Spleen (tissue), 11 donors: Measurements from ENCODE around the gene RCOR3. TPM values are rescaled to one million over a fixed set of nuclear protein-coding genes. Genes with fewer than 3 reads are reported as not detected.

ENCODE experiments used
- DNase-seq: peaks from one replicate; pipeline ENCODE4 v3.0.0-alpha.2; 2020
- H3K27ac ChIP-seq, 8 donors: fragments of 200-600 bp; sonication (generic) in 7 of 8; 1 replicate in 4 of 8; 2 replicates in 4 of 8; pipeline versions ENCODE4 v1.5.0 to v1.8.0; 2016 to 2021; ENCODE audit warnings: inconsistent platforms in 4 of 8, mild to moderate bottlenecking in 4 of 8, moderate library complexity in 1 of 8
- H3K27me3 ChIP-seq, 7 donors: fragments of 200-600 bp; sonication (generic) in 6 of 7; replicated peaks in 1 of 7; 1 replicate in 4 of 7; 2 replicates in 3 of 7; pipeline versions ENCODE4 v1.5.0 to v1.8.0; 2016 to 2021; ENCODE audit warnings: inconsistent platforms in 3 of 7, mild to moderate bottlenecking in 1 of 7
- H3K36me3 ChIP-seq, 6 donors: fragments of 200-600 bp; sonication (generic) in 5 of 6; 1 replicate in 4 of 6; 2 replicates in 2 of 6; pipeline versions ENCODE4 v1.5.0 to v1.8.0; 2016 to 2021; ENCODE audit warnings: inconsistent platforms in 2 of 6
- H3K4me1 ChIP-seq, 6 donors: fragments of 200-600 bp; sonication (generic) in 5 of 6; 1 replicate in 3 of 6; 2 replicates in 3 of 6; pipeline versions ENCODE4 v1.5.0 to v1.8.0; 2016 to 2021; ENCODE audit warnings: inconsistent platforms in 3 of 6
- H3K4me3 ChIP-seq, 8 donors: fragments of 200-600 bp; sonication (generic) in 7 of 8; 1 replicate in 4 of 8; 2 replicates in 4 of 8; pipeline versions ENCODE4 v1.5.0 to v1.8.0; 2016 to 2021; ENCODE audit warnings: inconsistent platforms in 4 of 8, mild to moderate bottlenecking in 4 of 8, moderate library complexity in 2 of 8
- H3K9me3 ChIP-seq, 8 donors: fragments of 200-600 bp; sonication (generic) in 7 of 8; 1 replicate in 4 of 8; 2 replicates in 4 of 8; pipeline versions ENCODE4 v1.5.0 to v1.8.0; 2016 to 2021; ENCODE audit warnings: inconsistent platforms in 4 of 8
- CTCF ChIP-seq, 11 experiments: fragments of 200-600 bp in 7 of 11; fragments of 450-650 bp in 4 of 11; sonication (generic) in 4 of 11; IDR thresholded peaks in 8 of 11; conservative IDR thresholded peaks in 3 of 11; 1 replicate in 7 of 11; 2 replicates in 4 of 11; pipeline versions ENCODE4 v1.4.0 to v1.8.0; 2016 to 2021; ENCODE audit warnings: antibody characterized with exemption in 11 of 11, inconsistent platforms in 4 of 11, mild to moderate bottlenecking in 1 of 11
- POLR2A ChIP-seq, 3 donors: fragments of 450-650 bp; IDR thresholded peaks; one replicate each; pipeline ENCODE4 v1.5.1; 2017; ENCODE audit warnings: antibody characterized with exemption in 3 of 3, mild to moderate bottlenecking in 1 of 3
- POLR2AphosphoS5 ChIP-seq, 3 donors: sonication (generic); formaldehyde crosslinking; IDR thresholded peaks; one replicate each; pipeline ENCODE4 v1.5.1; 2017; ENCODE audit warnings: antibody characterized with exemption in 3 of 3
- WGBS, 5 donors: extraction: QIAGEN DNeasy Blood & Tissue Kit in 3 of 5; methylation state at CpG; one replicate each; pipeline versions ENCODE4 v1.1.5 to v1.1.7; 2013 to 2018; 5-methylcytosine and 5-hydroxymethylcytosine counted together
- intact Hi-C: fragments of 100-400 bp; cut with DNase I; formaldehyde crosslinking; loops from one replicate; pipeline ENCODE4 v1.15.0; 2023; ENCODE audit warnings: low total_unique reads
- polyA plus RNA-seq, 3 donors: library from polyadenylated mRNA; stranded (reverse); fragments of 200-250 nt; gene quantifications; one replicate each; pipeline ENCODE4 v1.2.1, GENCODE V29; 2013
- total RNA-seq, 7 donors: library from RNA; depleted of rRNA in 3 of 7; stranded (reverse); fragments of >200 nt in 3 of 7; fragmentation: NEBNext Ultra II Directional in 4 of 7; extraction: Animal tissue kit (Norgen Biotek cat#: 25700) in 4 of 7; gene quantifications; one replicate each; pipeline versions ENCODE4 v1.1.0 to v1.2.1, GENCODE V29; 2016 to 2021
- donor health status: healthy with polysubstance abuse.
- donor health status: DM: no; HTN: no; CAD: no; lungs with moderate emphysema.
- donor health status: DM: no; HTN: no; CAD: no.
- donor health status: Bipolar disorder and iron deficiency.
- donor health status: healthy.
- donor health status: DM: no; HTN: no; CAD: no.
- donor health status: DM: yes; HTN: yes; CAD: no.

Gene RCOR3
- total and polyA plus RNA-seq, 10 donors = 20.9 to 94.3 (median 66.3) TPM

GRCh38 chr1:211282023-211282373, 22.8 kb downstream of the RCOR3 start:
- Histone ChIP-seq H3K9me3 (no peaks in the 10 kb centered on the region), H3K27ac (no peak overlapping the region), H3K36me3 (peaks cover 3 to 100% (median 64%) of the 10 kb centered on the region in 6 donors), H3K4me1 (peaks cover 0 to 12% (median 5%) of the 10 kb centered on the region in 6 donors), H3K27me3 (no peaks in the 10 kb centered on the region), H3K4me3 (no peak overlapping the region)
- intact Hi-C loops = no loop called here
- no peak for TF ChIP-seq CTCF (IDR thresholded peaks at IDR 0.05 in 8 of 11, conservative IDR thresholded peaks at IDR 0.05 in 3 of 11)
- no peak for TF ChIP-seq POLR2A (IDR thresholded peaks at IDR 0.05)
- TF ChIP-seq POLR2AphosphoS5 (IDR thresholded peaks at IDR 0.05) = no peak
- DNase-seq = no peak

GRCh38 chr1:211285196-211285595, 26.0 kb downstream of the RCOR3 start:
- intact Hi-C loops = no loop called here
- Histone ChIP-seq H3K9me3 (no peaks in the 10 kb centered on the region), H3K36me3 (peaks cover 0 to 97% (median 58%) of the 10 kb centered on the region in 6 donors), H3K27ac (peak overlapping the region in 1 of 8 donors; percentile 10), H3K4me1 (peaks cover 0 to 16% (median 6%) of the 10 kb centered on the region in 6 donors), H3K27me3 (no peaks in the 10 kb centered on the region), H3K4me3 (no peak overlapping the region)
- 78 to 86% (median 84%) methylated on average over 4 of the region's 4 CpGs for WGBS, 5 donors
- TF ChIP-seq CTCF (IDR thresholded peaks at IDR 0.05 in 8 of 11, conservative IDR thresholded peaks at IDR 0.05 in 3 of 11) (no peak), POLR2A (IDR thresholded peaks at IDR 0.05) (no peak), POLR2AphosphoS5 (IDR thresholded peaks at IDR 0.05) (no peak)
- no peak for DNase-seq

GRCh38 chr1:211287218-211287617, 28.1 kb downstream of the RCOR3 start:
- Histone ChIP-seq H3K4me1 (peaks cover 0 to 16% (median 6%) of the 10 kb centered on the region in 6 donors), H3K4me3 (no peak overlapping the region), H3K36me3 (peaks cover 0 to 97% (median 59%) of the 10 kb centered on the region in 6 donors), H3K27ac (no peak overlapping the region), H3K9me3 (no peaks in the 10 kb centered on the region), H3K27me3 (no peaks in the 10 kb centered on the region)
- no peak for DNase-seq
- intact Hi-C loops = no loop called here
- WGBS, 5 donors = 64 to 75% (median 72%) methylated on average over 3 of the region's 3 CpGs
- TF ChIP-seq POLR2A (IDR thresholded peaks at IDR 0.05) = no peak
- no peak for TF ChIP-seq CTCF (IDR thresholded peaks at IDR 0.05 in 8 of 11, conservative IDR thresholded peaks at IDR 0.05 in 3 of 11)
- no peak for TF ChIP-seq POLR2AphosphoS5 (IDR thresholded peaks at IDR 0.05)

GRCh38 chr1:211292411-211292810, 33.2 kb downstream of the RCOR3 start:
- Histone ChIP-seq H3K27ac (no peak overlapping the region), H3K4me3 (no peak overlapping the region), H3K27me3 (no peaks in the 10 kb centered on the region), H3K4me1 (peaks cover 0 to 1% (median 0%) of the 10 kb centered on the region in 6 donors), H3K9me3 (no peaks in the 10 kb centered on the region), H3K36me3 (peaks cover 0 to 97% (median 71%) of the 10 kb centered on the region in 6 donors)
- no peak for DNase-seq
- intact Hi-C loops = no loop called here
- WGBS, 5 donors = 83 to 93% (median 92%) methylated on average over 2 of the region's 2 CpGs
- TF ChIP-seq POLR2A (IDR thresholded peaks at IDR 0.05) (no peak), CTCF (IDR thresholded peaks at IDR 0.05 in 8 of 11, conservative IDR thresholded peaks at IDR 0.05 in 3 of 11) (no peak), POLR2AphosphoS5 (IDR thresholded peaks at IDR 0.05) (no peak)
